Measurements from ENCODE around the gene MIPEP. TPM values are rescaled to one million over a fixed set of nuclear protein-coding genes. Genes with fewer than 3 reads are reported as not detected.
"Not testable (repeated sequence)": the region's sequence is repeated elsewhere in the genome, so short reads cannot be mapped to it uniquely, and the experiment has no call there.

MIPEP gene
- total and polyA plus RNA-seq, 9 donors: 7.7 to 11.7 (median 9.2) TPM

- no peaks in the 10 kb centered on the region for H3K4me1 ChIP-seq (ENCODE audit: control insufficient read depth, insufficient read depth, low read length)
- no peaks in the 10 kb centered on the region for H3K36me3 ChIP-seq (ENCODE audit: control insufficient read depth, insufficient read depth, low read length)
- no peaks in the 10 kb centered on the region for H3K27me3 ChIP-seq (ENCODE audit: control insufficient read depth, insufficient read depth, low read length)
- no peak overlapping the region for H3K27ac ChIP-seq (ENCODE audit: low read length)
- no peaks in the 10 kb centered on the region for H3K9me3 ChIP-seq (replicated peaks; ENCODE audit: control insufficient read depth, low read depth, low read length)
- no CpG with 5 or more reads among the region's 3 CpGs for WGBS (ENCODE audit: insufficient coverage)
- no peak for DNase-seq
- H3K4me3 ChIP-seq (ENCODE audit: low read length): no peak overlapping the region
Measured at GRCh38 chr13:23915308-23915707, 26.1 kb upstream of the MIPEP start.

GRCh38 chr13:23912469-23912868, 23.3 kb upstream of the MIPEP start:
- no peaks in the 10 kb centered on the region for H3K4me1 ChIP-seq (ENCODE audit: control insufficient read depth, insufficient read depth, low read length)
- H3K4me3 ChIP-seq (ENCODE audit: low read length): no peak overlapping the region
- no peaks in the 10 kb centered on the region for H3K36me3 ChIP-seq (ENCODE audit: control insufficient read depth, insufficient read depth, low read length)
- no peak overlapping the region for H3K27ac ChIP-seq (ENCODE audit: low read length)
- no peak for DNase-seq
- H3K9me3 ChIP-seq (replicated peaks; ENCODE audit: control insufficient read depth, low read depth, low read length): no peaks in the 10 kb centered on the region
- H3K27me3 ChIP-seq (ENCODE audit: control insufficient read depth, insufficient read depth, low read length): no peaks in the 10 kb centered on the region
- WGBS (ENCODE audit: insufficient coverage): no CpG with 5 or more reads among the region's 1 CpG

- no peak for DNase-seq
- no peaks in the 10 kb centered on the region for H3K27me3 ChIP-seq (ENCODE audit: control insufficient read depth, insufficient read depth, low read length)
- no peaks in the 10 kb centered on the region for H3K36me3 ChIP-seq (ENCODE audit: control insufficient read depth, insufficient read depth, low read length)
- no peak overlapping the region for H3K4me3 ChIP-seq (ENCODE audit: low read length)
- H3K27ac ChIP-seq (ENCODE audit: low read length): no peak overlapping the region
- H3K9me3 ChIP-seq (replicated peaks; ENCODE audit: control insufficient read depth, low read depth, low read length): no peaks in the 10 kb centered on the region
- H3K4me1 ChIP-seq (ENCODE audit: control insufficient read depth, insufficient read depth, low read length): no peaks in the 10 kb centered on the region
Measured at GRCh38 chr13:23909606-23910005, 20.4 kb upstream of the MIPEP start.

GRCh38 chr13:23905766-23906165, 16.6 kb upstream of the MIPEP start:
- DNase-seq: no peak
- H3K4me1 ChIP-seq (ENCODE audit: control insufficient read depth, insufficient read depth, low read length): peaks cover 6% of the 10 kb centered on the region
- 86% methylated on average over 1 of the region's 2 CpGs for WGBS (ENCODE audit: insufficient coverage)
- peaks cover 24% of the 10 kb centered on the region for H3K27me3 ChIP-seq (ENCODE audit: control insufficient read depth, insufficient read depth, low read length)
- H3K36me3 ChIP-seq (ENCODE audit: control insufficient read depth, insufficient read depth, low read length): no peaks in the 10 kb centered on the region
- H3K4me3 ChIP-seq (ENCODE audit: low read length): no peak overlapping the region
- no peak overlapping the region for H3K27ac ChIP-seq (ENCODE audit: low read length)
- no peaks in the 10 kb centered on the region for H3K9me3 ChIP-seq (replicated peaks; ENCODE audit: control insufficient read depth, low read depth, low read length)

- 22% methylated on average over 15 of the region's 16 CpGs for WGBS (ENCODE audit: insufficient coverage)
- no peaks in the 10 kb centered on the region for H3K36me3 ChIP-seq (ENCODE audit: control insufficient read depth, insufficient read depth, low read length)
- no peak overlapping the region for H3K4me3 ChIP-seq (ENCODE audit: low read length)
- H3K27ac ChIP-seq (ENCODE audit: low read length): no peak overlapping the region
- peaks cover 6% of the 10 kb centered on the region for H3K4me1 ChIP-seq (ENCODE audit: control insufficient read depth, insufficient read depth, low read length)
- H3K9me3 ChIP-seq (replicated peaks; ENCODE audit: control insufficient read depth, low read depth, low read length): no peaks in the 10 kb centered on the region
- no peak for DNase-seq
- H3K27me3 ChIP-seq (ENCODE audit: control insufficient read depth, insufficient read depth, low read length): peaks cover 24% of the 10 kb centered on the region
Measured at GRCh38 chr13:23903906-23904280, 14.7 kb upstream of the MIPEP start.

GRCh38 chr13:23902975-23903905, 14.0 kb upstream of the MIPEP start:
- Histone ChIP-seq H3K27me3 (ENCODE audit: control insufficient read depth, insufficient read depth, low read length) (peaks cover 24% of the 10 kb centered on the region), H3K36me3 (ENCODE audit: control insufficient read depth, insufficient read depth, low read length) (no peaks in the 10 kb centered on the region), H3K27ac (ENCODE audit: low read length) (no peak overlapping the region), H3K9me3 (replicated peaks; ENCODE audit: control insufficient read depth, low read depth, low read length) (no peaks in the 10 kb centered on the region), H3K4me1 (ENCODE audit: control insufficient read depth, insufficient read depth, low read length) (peaks cover 6% of the 10 kb centered on the region), H3K4me3 (ENCODE audit: low read length) (peak overlapping the region; percentile 19)
- WGBS (ENCODE audit: insufficient coverage): 2% methylated on average over 56 of the region's 67 CpGs
- no peak for DNase-seq

GRCh38 chr13:23901365-23901764, 12.2 kb upstream of the MIPEP start:
- no peaks in the 10 kb centered on the region for H3K9me3 ChIP-seq (replicated peaks; ENCODE audit: control insufficient read depth, low read depth, low read length)
- DNase-seq: no peak
- H3K4me1 ChIP-seq (ENCODE audit: control insufficient read depth, insufficient read depth, low read length): peaks cover 6% of the 10 kb centered on the region
- no peak overlapping the region for H3K4me3 ChIP-seq (ENCODE audit: low read length)
- 93% methylated on average over 2 of the region's 4 CpGs for WGBS (ENCODE audit: insufficient coverage)
- peaks cover 24% of the 10 kb centered on the region for H3K27me3 ChIP-seq (ENCODE audit: control insufficient read depth, insufficient read depth, low read length)
- H3K36me3 ChIP-seq (ENCODE audit: control insufficient read depth, insufficient read depth, low read length): no peaks in the 10 kb centered on the region
- no peak overlapping the region for H3K27ac ChIP-seq (ENCODE audit: low read length)

- peaks cover 23% of the 10 kb centered on the region for H3K27me3 ChIP-seq (ENCODE audit: control insufficient read depth, insufficient read depth, low read length)
- DNase-seq: peak; percentile 88
- WGBS (ENCODE audit: insufficient coverage): no CpG with 5 or more reads among the region's 4 CpGs
Measured at GRCh38 chr13:23899555-23899954, 10.4 kb upstream of the MIPEP start.

GRCh38 chr13:23898101-23898500, 8.9 kb upstream of the MIPEP start:
- no peak overlapping the region for H3K4me3 ChIP-seq (ENCODE audit: low read length)
- DNase-seq: no peak

More at GRCh38 chr13:23899555-23899954, 10.4 kb upstream of the MIPEP start:
- Histone ChIP-seq H3K4me1 (ENCODE audit: control insufficient read depth, insufficient read depth, low read length) (peaks cover 6% of the 10 kb centered on the region), H3K27ac (ENCODE audit: low read length) (no peak overlapping the region), H3K4me3 (ENCODE audit: low read length) (no peak overlapping the region), H3K36me3 (ENCODE audit: control insufficient read depth, insufficient read depth, low read length) (no peaks in the 10 kb centered on the region), H3K9me3 (replicated peaks; ENCODE audit: control insufficient read depth, low read depth, low read length) (no peaks in the 10 kb centered on the region)

GRCh38 chr13:23897452-23897919, 8.3 kb upstream of the MIPEP start, which contains the start of gene C1QTNF9B:
TSS of gene C1QTNF9B (minus strand) at chr13:23897502.
- H3K27me3 ChIP-seq (ENCODE audit: control insufficient read depth, insufficient read depth, low read length); H3K4me1 ChIP-seq (ENCODE audit: control insufficient read depth, insufficient read depth, low read length); H3K9me3 ChIP-seq (replicated peaks; ENCODE audit: control insufficient read depth, low read depth, low read length); DNase-seq; H3K4me3 ChIP-seq (ENCODE audit: low read length); H3K27ac ChIP-seq (ENCODE audit: low read length); H3K36me3 ChIP-seq (ENCODE audit: control insufficient read depth, insufficient read depth, low read length): not testable (repeated sequence)
- WGBS (ENCODE audit: insufficient coverage): 88% methylated on average over 1 of the region's 3 CpGs

More at GRCh38 chr13:23898101-23898500, 8.9 kb upstream of the MIPEP start:
- H3K27me3 ChIP-seq (ENCODE audit: control insufficient read depth, insufficient read depth, low read length): peaks cover 9% of the 10 kb centered on the region
- H3K4me1 ChIP-seq (ENCODE audit: control insufficient read depth, insufficient read depth, low read length): peaks cover 3% of the 10 kb centered on the region
- H3K27ac ChIP-seq (ENCODE audit: low read length): no peak overlapping the region
- H3K36me3 ChIP-seq (ENCODE audit: control insufficient read depth, insufficient read depth, low read length): no peaks in the 10 kb centered on the region
- no peaks in the 10 kb centered on the region for H3K9me3 ChIP-seq (replicated peaks; ENCODE audit: control insufficient read depth, low read depth, low read length)
- WGBS (ENCODE audit: insufficient coverage): 75% methylated on average over 6 of the region's 8 CpGs
